Upper lobe of left lung (tissue), 6 donors: ENCODE data around the gene OSBPL8. TPM values are rescaled to one million over a fixed set of nuclear protein-coding genes. Genes with fewer than 3 reads are reported as not detected.
A peak's percentile ranks its signal among the peaks of the same experiment; 100 is the strongest.

ENCODE experiments used
- ATAC-seq, 2 donors: fragments of 200-7000 bp; cut with Tn5 transposase; one replicate each; pipeline ENCODE4 v1.9.1; 2022; ENCODE audit warnings: mild to moderate bottlenecking in 2 of 2, moderate library complexity in 2 of 2; ENCODE audit not compliant: low FRiP score in 2 of 2
- DNase-seq, 2 donors: peaks; one replicate each; pipeline ENCODE4 v3.0.0-alpha.2; 2019 to 2020
- H3K27ac ChIP-seq, 4 donors: fragments of 200-600 bp; sonication (generic); one replicate each; pipeline ENCODE4 v1.5.1; 2016 to 2019
- H3K27me3 ChIP-seq, 4 donors: fragments of 200-600 bp; sonication (generic); one replicate each; pipeline ENCODE4 v1.5.1; 2017 to 2019
- H3K36me3 ChIP-seq, 4 donors: fragments of 200-600 bp; sonication (generic); one replicate each; pipeline ENCODE4 v1.5.1; 2016 to 2019
- H3K4me1 ChIP-seq, 4 donors: fragments of 200-600 bp; sonication (generic); one replicate each; pipeline ENCODE4 v1.5.1; 2018 to 2019
- H3K4me3 ChIP-seq, 4 donors: fragments of 200-600 bp; sonication (generic); one replicate each; pipeline ENCODE4 v1.5.1; 2017 to 2019; ENCODE audit warnings: mild to moderate bottlenecking in 2 of 4, moderate library complexity in 1 of 4
- H3K9me3 ChIP-seq, 4 donors: fragments of 200-600 bp; sonication (generic); one replicate each; pipeline ENCODE4 v1.5.1; 2018 to 2019
- CTCF ChIP-seq, 6 experiments: fragments of 450-650 bp in 4 of 6; fragments of 200-600 bp in 2 of 6; sonication (generic) in 2 of 6; IDR thresholded peaks; one replicate each; pipeline ENCODE4 v1.5.1; 2016 to 2019; ENCODE audit warnings: antibody characterized with exemption in 6 of 6
- EP300 ChIP-seq, 4 donors: sonication (generic); formaldehyde crosslinking; IDR thresholded peaks; one replicate each; pipeline ENCODE4 v1.5.1; 2017; ENCODE audit warnings: antibody characterized with exemption in 4 of 4, control low read depth in 2 of 4
- POLR2A ChIP-seq, 4 donors: fragments of 450-650 bp; IDR thresholded peaks; one replicate each; pipeline ENCODE4 v1.5.1; 2016 to 2017; ENCODE audit warnings: antibody characterized with exemption in 4 of 4, mild to moderate bottlenecking in 2 of 4
- POLR2AphosphoS5 ChIP-seq, 2 donors: sonication (generic); formaldehyde crosslinking; IDR thresholded peaks; one replicate each; pipeline ENCODE4 v1.5.1; 2017; ENCODE audit warnings: antibody characterized with exemption in 2 of 2
- WGBS, 2 donors: methylation state at CpG; one replicate each; pipeline ENCODE4 v1.1.5; 2017 to 2018; 5-methylcytosine and 5-hydroxymethylcytosine counted together
- total RNA-seq, 6 donors: library from RNA; depleted of rRNA in 4 of 6; stranded (reverse); fragments of >200 nt in 4 of 6; gene quantifications; one replicate each; pipeline versions ENCODE4 v1.1.0 to v1.2.1, GENCODE V29; 2016 to 2021
- donor health status: DM: no; HTN: no; CAD: no; lungs with moderate emphysema.
- donor health status: DM: no; HTN: yes; CAD: no; lungs with severe emphysema.

OSBPL8 gene
- total RNA-seq, 6 donors from 2014 or later, result 35.6 to 103 (median 73.3) TPM

GRCh38 chr12:76356071-76356470 lies 203.5 kb downstream of the OSBPL8 start:
- TF ChIP-seq POLR2AphosphoS5 (IDR thresholded peaks at IDR 0.05), result no peak
- TF ChIP-seq EP300 (IDR thresholded peaks at IDR 0.05), result no peak
- TF ChIP-seq POLR2A (IDR thresholded peaks at IDR 0.05), result no peak
- TF ChIP-seq CTCF (IDR thresholded peaks at IDR 0.05), result no peak
- Histone ChIP-seq H3K27me3 (no peaks in the 10 kb centered on the region), H3K27ac (no peak overlapping the region), H3K9me3 (no peaks in the 10 kb centered on the region), H3K4me1 (no peaks in the 10 kb centered on the region), H3K4me3 (no peak overlapping the region), H3K36me3 (peaks cover 0 to 47% (median 3%) of the 10 kb centered on the region in 4 donors)
- 71 to 92% methylated on average over 1 of the region's 1 CpG for WGBS, 2 donors
- ATAC-seq (no peak), DNase-seq (no peak)

GRCh38 chr12:76348079-76348901 lies 211.3 kb downstream of the OSBPL8 start, which contains the start of gene BBS10:
Gene BBS10, minus strand, starts transcription at chr12:76348415. Its CDS starts 57 bp downstream, at chr12:76348358.
- DNase-seq (peak; percentile 87 to 95), ATAC-seq (peak; percentile 98 to 99)
- H3K4me1 ChIP-seq, result peaks cover 11 to 32% (median 23%) of the 10 kb centered on the region in 4 donors
- H3K27ac ChIP-seq, result peak within 1 kb of the TSS; percentile 74 to 93 (median 92)
- WGBS, 2 donors, result 1% methylated on average over 41 to 43 of the region's 49 CpGs
- peak within 1 kb of the TSS; percentile 64 to 79 (median 76) for H3K4me3 ChIP-seq
- TF ChIP-seq POLR2AphosphoS5 (IDR thresholded peaks at IDR 0.05), result peak; percentile 72 to 82
- TF ChIP-seq CTCF (IDR thresholded peaks at IDR 0.05), result peak in 5 of 6 experiments; percentile 30 to 75 (median 59)
- peak in 3 of 4 donors; percentile 59 to 80 (median 59) for TF ChIP-seq POLR2A (IDR thresholded peaks at IDR 0.05)
- no peak for TF ChIP-seq EP300 (IDR thresholded peaks at IDR 0.05)
- no peaks in the 10 kb centered on the region for H3K36me3 ChIP-seq
- H3K9me3 ChIP-seq, result no peaks in the 10 kb centered on the region
- H3K27me3 ChIP-seq, result no peaks in the 10 kb centered on the region

GRCh38 chr12:76346798-76347420 lies 212.7 kb downstream of the OSBPL8 start:
- Histone ChIP-seq H3K9me3 (no peaks in the 10 kb centered on the region), H3K27ac (peak overlapping the region; percentile 74 to 93 (median 92)), H3K36me3 (no peaks in the 10 kb centered on the region), H3K4me1 (peaks cover 11 to 32% (median 23%) of the 10 kb centered on the region in 4 donors), H3K4me3 (peak overlapping the region in 2 of 4 donors; percentile 64 to 79), H3K27me3 (no peaks in the 10 kb centered on the region)
- DNase-seq (peak in 1 of 2 donors; percentile 56), ATAC-seq (peak in 1 of 2 donors; percentile 79)
- TF ChIP-seq POLR2AphosphoS5 (IDR thresholded peaks at IDR 0.05) (no peak), POLR2A (IDR thresholded peaks at IDR 0.05) (no peak), EP300 (IDR thresholded peaks at IDR 0.05) (no peak), CTCF (IDR thresholded peaks at IDR 0.05) (peak in 3 of 6 experiments; percentile 24 to 52 (median 24))
- 50 to 58% methylated on average over 4 of the region's 4 CpGs for whole genome bisulfite sequencing, 2 donors

- WGBS, 2 donors, result 81 to 85% methylated on average over 4 of the region's 4 CpGs
- Histone ChIP-seq H3K27me3 (no peaks in the 10 kb centered on the region), H3K4me3 (no peak overlapping the region), H3K9me3 (no peaks in the 10 kb centered on the region), H3K4me1 (peaks cover 11 to 32% (median 23%) of the 10 kb centered on the region in 4 donors), H3K27ac (peak overlapping the region in 3 of 4 donors; percentile 2 to 92 (median 32)), H3K36me3 (no peaks in the 10 kb centered on the region)
- DNase-seq, result no peak
- TF ChIP-seq EP300 (IDR thresholded peaks at IDR 0.05) (no peak), CTCF (IDR thresholded peaks at IDR 0.05) (no peak), POLR2A (IDR thresholded peaks at IDR 0.05) (no peak), POLR2AphosphoS5 (IDR thresholded peaks at IDR 0.05) (no peak)
- no peak for ATAC-seq
Observed at GRCh38 chr12:76346236-76346635, 213.3 kb downstream of the OSBPL8 start.
